Pons (tissue), 1 donor: ENCODE data around the gene BTBD19.
A peak's percentile ranks its signal among the peaks of the same experiment; 100 is the strongest.
"Not testable (repeated sequence)": the region's sequence is repeated elsewhere in the genome, so short reads cannot be mapped to it uniquely, and the experiment has no call there.

Experiments
- DNase-seq: peaks from one replicate; pipeline ENCODE4 v3.0.0-alpha.2; 2016; ENCODE audit warnings: low spot score

BTBD19 gene

DNA sequence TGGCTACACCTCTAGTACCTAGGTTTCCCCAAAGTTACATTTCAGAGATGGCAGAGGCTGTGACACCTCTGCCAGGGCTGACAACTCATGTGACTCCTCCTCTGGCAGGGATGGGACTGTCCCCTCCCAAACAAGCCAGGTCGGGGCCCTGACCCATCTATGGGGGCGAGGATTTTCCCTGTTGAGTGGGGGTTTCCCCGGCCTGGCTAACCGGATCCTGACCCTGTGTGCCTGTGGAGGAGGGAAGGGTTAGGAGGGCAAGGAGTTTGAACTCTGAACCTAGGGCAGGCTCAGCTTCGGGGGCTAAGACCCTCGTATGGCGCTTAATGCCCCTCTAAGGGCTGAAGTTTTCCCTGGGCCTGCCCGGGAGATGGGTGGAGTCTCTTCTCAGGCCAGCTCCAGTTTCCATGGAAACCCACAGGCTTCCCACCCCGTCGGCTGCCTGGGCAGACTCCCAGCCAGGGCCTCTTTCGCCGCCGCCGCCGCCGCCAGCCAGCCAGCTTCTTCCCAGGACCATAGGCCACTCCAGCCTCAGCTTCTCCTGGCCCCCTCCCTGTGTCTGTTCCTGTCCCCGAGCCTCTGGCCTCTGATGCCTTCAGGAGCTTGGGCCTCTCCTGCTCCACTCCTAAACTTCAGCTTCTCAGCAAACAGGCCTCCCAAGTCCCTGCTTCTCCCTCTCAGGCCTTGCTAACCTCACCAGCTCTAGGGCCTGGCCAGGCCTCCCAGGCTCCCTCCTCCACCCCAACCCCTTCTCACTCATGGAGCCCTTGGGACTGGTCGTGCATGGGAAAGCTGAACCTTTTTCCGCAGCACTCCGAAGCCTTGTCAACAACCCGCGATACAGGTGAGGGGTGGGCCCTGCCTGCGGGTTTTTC lies at the start of gene BTBD19:
Gene BTBD19 (plus strand): TSS at position 461 of the 875 bp plus-strand sequence. CDS start 298 bp downstream, at position 759.
- DNase-seq, result peak; percentile 69

DNA sequence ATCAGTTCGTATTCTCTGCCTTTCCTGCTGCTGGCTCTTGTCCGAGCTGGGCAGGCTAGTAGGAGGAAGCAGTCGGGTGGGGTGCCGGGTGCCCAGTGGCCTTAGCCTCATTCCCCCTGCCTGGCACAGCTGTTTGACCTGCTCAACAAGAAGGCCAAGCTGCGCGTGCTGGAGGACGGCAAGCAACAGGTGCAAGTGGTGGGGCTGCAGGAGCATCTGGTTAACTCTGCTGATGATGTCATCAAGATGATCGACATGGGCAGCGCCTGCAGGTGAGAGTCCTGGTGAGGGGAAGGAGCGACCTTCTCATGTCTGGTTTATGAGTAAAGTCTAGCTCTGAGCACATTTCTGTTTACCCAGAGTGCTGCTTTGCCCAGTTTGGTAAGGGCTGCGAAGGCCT lies 49.2 kb upstream of the BTBD19 start:
- no peak for DNase-seq

- DNase-seq, result no peak
Measured at GRCh38 chr1:44760876-44761275, 47.4 kb upstream of the BTBD19 start.

DNA sequence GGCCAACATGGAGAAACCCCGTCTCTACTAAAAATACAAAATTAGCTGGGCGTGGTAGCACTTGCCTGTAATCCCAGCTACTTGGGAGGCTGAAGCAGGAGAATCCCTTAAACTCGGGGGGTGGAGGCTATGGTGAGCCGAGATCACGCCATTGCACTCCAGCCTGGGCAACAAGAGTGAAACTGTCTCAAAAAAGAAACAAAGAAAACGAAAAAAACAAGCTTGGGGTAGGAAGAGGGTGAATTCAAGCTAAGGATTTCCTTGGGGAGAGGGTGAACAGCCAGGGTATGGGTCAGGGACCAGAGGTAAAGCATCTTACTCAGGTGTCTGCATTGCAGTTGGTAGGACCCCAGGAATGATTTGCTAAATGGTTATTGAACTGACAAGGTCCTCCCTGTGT lies 41.9 kb upstream of the BTBD19 start:
- not testable (repeated sequence) for DNase-seq

DNA sequence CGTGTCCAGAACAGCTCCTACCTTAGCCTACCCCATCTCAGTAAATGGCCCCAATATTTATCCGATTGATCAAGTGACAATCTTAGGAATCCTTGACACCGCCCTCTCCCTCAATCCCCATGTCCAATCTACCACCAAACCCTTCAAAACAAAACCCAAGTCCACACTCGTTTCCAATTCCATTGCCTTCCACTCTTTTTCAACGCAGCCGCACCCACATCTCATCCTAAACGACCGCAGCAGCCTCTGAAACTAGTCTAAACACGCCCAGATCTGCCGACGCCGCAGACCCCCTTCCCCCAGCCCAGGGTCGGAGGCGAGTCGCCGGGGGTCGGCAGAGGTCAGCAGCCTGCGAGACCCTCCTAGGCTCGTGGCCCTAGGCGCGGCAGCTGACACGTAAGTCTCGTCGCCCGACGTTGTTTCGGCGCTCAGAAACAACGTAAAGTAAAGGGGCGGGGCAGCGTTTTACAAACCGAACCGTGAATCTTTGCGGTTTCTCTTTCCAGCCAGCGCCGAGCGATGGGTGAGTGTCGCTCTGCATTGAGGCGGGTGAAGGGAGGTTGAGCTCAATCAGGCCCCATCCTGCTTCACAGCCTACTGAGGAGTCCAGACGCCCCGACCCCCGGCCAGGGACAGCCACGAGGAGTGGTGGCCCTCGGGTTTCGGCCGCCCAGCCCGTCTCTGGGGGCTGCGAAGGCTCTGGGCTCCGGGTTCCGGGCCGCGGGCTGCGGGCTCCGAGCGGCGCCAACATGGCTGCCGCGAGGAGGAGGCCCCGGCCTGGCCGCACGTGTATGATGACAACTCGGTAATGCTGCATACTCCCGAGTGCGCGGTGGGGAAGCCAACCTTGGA lies 33.0 kb upstream of the BTBD19 start, which contains the start of gene RPS8:
Gene RPS8 (plus strand): TSS at position 463 of the 852 bp plus-strand sequence. CDS start 57 bp downstream, at position 520.
- DNase-seq, result peak; percentile 92

- peak; percentile 15 for DNase-seq
Measured at GRCh38 chr1:44775930-44776729, 32.2 kb upstream of the BTBD19 start.

- no peak for DNase-seq
Measured at GRCh38 chr1:44776730-44777068, 31.6 kb upstream of the BTBD19 start.

- DNase-seq, result no peak
Measured at GRCh38 chr1:44777547-44777946, 30.8 kb upstream of the BTBD19 start.

DNA sequence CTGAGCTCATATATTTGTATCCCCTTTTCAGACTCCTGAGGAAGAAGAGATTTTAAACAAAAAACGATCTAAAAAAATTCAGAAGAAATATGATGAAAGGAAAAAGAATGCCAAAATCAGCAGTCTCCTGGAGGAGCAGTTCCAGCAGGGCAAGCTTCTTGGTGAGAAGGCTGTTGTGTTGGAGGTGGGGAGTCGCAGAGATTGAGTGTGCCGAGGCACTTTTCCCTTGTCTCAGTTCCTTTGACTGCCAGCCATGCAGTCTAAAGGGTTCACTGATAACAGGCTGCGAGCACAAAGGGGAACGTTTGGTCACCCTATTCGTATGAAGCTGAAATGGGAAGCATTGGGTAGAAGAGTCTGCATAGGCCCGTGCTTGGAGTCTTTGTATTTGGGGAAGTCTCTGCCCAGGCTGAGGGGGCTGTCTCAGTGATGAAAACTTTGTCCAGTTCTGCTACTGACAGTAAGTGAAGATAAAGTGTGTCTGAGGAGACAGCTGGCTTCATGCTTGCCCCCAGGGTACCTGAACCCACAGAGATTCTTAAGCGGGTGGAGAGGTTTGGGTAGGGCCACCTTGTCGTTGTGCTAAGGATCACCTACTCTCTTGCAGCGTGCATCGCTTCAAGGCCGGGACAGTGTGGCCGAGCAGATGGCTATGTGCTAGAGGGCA lies 30.2 kb upstream of the BTBD19 start:
- DNase-seq, result no peak

- no peak for DNase-seq
Measured at GRCh38 chr1:44778705-44779576, 29.4 kb upstream of the BTBD19 start.

GRCh38 chr1:44780583-44781121 lies 27.7 kb upstream of the BTBD19 start:
- no peak for DNase-seq

DNA sequence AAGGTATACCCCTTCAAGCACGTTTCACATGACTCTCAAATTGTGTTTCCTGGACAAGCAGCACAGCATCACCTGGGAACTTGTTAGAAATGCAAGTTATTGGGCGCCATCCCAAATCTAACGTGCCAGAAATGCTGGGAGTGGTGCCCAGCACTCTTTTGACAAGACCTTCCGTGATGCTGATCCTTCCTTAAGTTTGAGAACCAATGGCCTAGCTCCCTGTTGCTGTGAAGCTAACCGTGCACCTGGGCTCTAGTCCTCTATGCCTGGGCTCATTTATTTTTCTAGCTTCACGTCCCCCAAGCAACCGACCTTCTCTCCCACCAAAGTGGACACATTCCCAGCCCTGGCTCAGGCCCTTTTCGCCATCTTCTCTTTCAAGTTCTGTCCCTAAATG lies 24.6 kb upstream of the BTBD19 start:
- DNase-seq, result no peak

GRCh38 chr1:44784094-44785028 lies 24.0 kb upstream of the BTBD19 start:
- DNase-seq, result no peak

GRCh38 chr1:44785029-44785380 lies 23.3 kb upstream of the BTBD19 start:
- no peak for DNase-seq

DNA sequence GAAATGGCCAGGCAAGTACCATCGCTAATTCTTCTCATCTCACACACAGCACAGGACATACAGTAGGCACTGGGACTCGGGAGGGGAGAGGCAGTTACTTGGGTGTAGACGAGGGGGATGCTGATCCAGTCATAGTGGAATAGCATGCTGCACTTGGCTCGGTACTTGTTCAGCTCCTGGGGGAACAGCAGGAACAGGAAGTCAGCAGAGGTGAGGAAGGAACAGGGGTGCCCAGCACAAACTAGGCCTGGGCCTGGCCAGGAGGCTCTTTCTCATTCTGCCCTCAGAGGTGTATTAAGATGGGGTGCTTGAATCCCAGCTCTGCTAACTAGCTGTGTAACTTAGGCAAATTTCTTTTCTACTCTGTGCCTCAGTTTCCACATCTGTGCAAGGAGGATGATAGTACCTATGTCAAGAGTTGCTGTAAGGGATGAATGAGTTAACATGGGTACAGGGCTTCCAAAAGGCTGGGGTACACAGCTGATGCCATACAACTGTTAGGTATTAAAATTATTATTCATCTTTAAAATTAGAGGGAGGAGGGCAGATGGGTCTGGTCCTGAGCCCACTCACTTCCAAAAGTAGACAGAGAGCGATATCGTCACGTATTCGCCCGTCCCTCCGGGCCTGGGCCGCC lies 22.7 kb upstream of the BTBD19 start:
- DNase-seq, result no peak

DNA sequence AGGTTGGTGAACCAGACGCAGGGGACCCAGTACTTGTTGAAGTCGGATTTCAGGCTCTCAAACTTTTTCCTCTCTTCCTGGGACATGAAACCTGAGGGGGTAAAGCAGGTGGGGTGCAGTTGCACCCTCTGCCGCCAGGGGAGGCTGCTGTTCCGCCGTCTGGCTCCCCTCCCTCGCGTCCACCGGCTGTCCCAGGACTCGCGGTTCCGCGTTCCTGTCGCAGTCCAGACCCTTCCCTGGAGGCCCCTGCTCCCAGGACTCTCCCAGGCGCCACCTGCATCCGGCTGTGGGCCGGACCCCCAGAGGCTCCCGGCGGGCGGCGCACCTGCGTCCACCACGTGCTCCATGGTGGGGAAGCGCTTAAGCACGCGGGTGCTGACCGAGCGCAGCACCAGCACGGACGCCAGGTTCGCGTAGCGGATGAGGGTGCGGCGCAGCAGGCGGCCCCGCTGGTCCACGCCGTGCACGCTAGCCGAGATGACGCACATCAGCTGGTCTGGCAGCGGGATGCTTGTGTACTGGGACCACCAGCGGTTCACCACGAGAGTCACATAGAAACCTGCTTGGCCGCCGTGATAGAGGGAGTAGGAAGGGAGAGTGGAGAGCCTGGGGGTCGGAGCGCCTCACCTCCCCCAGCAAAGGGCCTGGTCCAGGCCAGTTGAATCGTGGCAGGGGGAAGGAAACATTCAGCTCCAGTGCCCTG lies 22.0 kb upstream of the BTBD19 start:
- DNase-seq, result no peak

DNA sequence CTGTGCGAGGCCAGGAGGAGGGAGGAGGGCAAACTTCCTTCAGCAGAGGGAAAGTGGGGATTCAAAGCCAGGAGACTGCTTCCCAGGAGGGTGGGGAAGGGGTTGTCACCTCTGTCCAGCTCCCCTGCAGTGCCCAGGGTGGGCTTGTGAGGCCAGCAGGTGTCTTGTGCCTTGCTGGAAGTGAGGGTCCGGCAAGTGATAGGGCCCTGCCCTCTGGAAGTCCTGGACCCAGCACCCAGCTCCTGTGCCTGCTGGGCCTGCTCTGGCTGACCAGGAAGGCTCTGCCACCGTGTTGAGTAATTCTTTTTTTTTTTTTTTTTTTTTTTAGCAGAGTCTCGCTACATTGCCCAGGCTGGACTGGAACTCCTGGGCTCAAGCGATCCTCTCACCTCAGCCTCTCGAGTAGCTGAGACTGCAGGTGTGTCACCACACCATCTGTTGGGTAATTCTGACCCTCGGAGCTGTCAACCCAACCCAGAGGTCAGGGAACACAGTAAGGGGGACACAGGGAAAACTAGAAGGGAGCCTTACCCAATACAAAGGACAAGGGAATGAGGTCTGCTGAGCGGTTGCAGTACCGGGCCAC lies 21.4 kb upstream of the BTBD19 start:
- DNase-seq, result no peak

GRCh38 chr1:44787506-44787905 lies 20.8 kb upstream of the BTBD19 start:
- no peak for DNase-seq
